Stimulated activated CD8-positive, alpha-beta memory T cell treated with anti-CD3 and anti-CD28 coated beads, Interleukin-7, amount 100 ng/mL, for 48 hours (primary cell): ENCODE measurements around the gene RELCH.

Experiments
- DNase-seq, 2 donors: peaks; one replicate each; pipeline ENCODE4 v3.0.0-alpha.2; 2020; ENCODE audit warnings: low read depth in 1 of 2; ENCODE audit errors: extremely low read depth in 1 of 2

RELCH gene

DNA sequence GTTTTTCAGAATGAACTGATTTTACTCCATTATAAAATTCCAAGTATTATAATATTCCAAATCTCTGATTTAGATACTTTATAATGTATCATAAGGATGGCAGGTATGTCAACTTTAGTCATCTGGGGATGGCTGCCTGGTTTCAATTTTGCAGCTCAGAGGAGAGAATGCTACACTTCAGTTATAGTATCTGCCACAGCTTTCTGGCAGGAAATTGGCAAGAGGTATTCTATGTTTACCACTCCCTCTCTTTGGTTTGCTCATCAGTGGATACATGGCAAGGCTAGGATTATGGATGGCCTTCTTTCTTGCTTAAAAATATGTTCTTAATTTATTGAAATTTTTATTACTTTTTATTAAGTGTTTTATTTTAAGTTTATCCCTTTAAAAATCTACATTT lies 71.0 kb downstream of the RELCH start:
- DNase-seq = no peak

DNA sequence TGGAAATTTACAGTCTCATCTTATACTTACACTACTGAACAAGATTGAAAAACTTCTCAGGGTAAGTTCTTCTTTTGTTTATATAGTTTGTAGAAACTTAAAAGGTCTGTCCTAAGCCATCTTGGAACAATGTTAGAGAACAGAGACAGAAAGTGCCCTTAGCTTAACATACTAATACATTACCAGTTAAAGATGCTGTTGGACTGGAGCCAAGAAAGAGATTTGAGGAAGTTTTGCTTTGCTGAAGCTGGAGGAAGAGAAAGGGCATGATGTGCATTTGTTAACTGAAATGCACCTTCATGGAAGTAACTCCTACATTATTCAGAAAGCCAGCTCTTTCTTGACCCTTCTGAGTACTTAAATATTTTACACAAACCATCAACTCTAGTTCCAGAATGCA lies 71.6 kb downstream of the RELCH start:
- no peak for DNase-seq

DNA sequence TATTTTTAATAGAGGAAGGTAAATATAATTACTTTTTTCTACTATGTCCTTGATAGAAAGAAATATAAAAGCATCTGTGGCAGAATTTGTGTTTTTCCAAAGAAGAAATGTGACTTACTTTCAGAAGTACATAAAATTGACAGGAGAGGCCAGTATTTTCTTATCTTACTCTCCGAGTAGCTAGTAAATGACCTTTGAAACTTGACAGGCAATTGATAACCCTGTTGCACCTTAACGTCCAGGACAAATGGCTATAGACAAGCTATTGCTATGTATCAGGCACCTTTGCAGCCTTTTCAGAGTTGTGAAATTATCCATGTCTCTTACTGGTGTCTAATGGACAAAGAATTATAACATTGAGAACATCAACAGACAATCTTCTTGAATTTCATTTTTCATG lies 75.0 kb downstream of the RELCH start:
- DNase-seq = no peak

DNA sequence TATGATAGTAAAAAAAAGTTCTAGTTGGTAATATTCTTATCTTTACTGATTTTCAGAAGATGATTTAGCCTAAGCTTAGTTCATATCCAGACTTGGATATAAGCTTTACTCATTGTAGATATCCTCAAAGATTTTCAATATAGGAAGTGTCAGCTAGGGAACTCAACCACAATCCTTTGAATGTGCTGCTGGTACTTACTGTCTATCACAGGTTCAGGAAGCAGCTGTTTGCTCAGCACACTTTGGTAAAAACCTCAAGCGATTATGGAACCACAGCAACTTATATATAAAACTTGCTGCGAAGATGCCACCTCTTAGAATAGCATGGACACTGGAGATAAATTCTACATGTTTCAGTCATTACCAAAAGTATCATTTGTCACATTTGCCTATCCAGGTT lies 77.9 kb downstream of the RELCH start:
- no peak for DNase-seq

DNA sequence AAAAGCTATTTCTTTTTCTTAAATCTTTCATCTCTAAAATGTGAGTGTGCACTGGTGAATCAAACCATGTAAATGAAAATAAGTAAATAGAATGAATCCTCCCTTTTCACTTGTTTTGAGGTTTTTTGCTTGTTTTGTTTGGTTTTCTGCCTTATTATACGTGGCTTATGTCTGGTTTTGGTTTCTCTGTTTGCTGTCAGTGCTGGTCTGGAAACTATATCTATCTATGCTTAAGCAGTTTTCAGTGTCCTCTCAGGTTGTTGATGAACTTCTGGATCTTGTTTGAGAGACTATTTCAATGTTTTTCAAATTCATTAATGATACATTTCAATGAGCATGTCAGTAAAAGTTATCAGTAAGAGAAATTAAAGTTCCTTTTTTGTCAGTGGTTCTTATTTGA lies 90.0 kb downstream of the RELCH start:
- DNase-seq = no peak

DNA sequence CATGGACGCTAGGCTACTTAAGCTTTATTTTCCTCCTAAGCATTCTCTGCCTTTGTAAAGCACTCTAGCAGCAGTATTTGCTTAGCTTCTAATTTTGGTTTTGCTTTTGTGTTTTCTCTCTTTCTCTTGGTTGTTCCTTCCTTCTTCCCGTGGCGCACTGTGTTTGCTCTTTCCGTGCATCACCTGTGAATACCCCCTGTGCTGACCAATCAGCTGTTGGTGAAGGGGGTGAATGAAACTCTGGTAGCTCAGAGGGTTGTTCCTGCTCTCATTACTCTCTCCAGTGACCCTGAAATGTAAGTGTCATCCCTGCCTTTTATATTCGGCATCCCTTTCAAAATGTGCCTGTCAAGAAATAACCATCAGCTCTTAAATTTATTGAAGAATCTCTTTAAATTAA lies 92.5 kb downstream of the RELCH start:
- no peak for DNase-seq

DNA sequence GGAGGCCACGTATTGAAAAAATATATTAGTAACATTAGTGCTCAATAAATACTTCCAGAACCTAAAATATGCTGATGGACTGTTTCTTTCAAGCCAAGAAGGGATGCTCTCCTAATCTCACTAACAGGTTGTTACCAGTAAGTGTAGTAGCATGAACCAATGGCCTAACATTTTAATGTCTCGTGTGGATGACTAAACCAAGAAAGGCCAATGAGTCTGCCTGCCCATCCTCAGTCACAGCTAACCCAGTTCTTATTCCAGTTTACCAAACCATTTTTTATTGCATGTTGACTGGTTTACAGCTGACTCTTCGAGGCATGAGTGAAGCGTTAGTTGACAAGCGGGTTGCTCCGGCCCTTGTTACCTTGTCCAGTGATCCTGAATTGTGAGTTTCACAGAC lies 93.0 kb downstream of the RELCH start:
- no peak for DNase-seq

DNA sequence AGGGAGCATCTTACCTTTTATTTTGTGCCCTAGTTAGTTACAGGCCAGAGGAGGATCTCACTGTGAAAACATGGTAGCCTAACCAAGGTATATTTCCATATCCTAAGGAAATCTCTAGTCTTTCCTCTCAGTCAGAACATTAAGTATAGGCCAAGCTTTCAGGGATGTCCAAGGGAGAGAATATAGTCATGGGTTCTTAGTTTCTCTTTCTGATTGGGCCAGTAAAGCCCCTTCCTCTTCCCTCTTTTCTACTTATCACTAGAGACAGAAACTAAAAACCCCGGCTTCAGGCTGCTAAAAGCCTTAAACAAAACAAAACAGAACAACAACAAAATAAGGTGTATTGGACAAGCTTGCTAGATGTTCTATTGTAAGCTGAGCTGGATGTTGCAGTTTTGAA lies 93.7 kb downstream of the RELCH start:
- DNase-seq = no peak

DNA sequence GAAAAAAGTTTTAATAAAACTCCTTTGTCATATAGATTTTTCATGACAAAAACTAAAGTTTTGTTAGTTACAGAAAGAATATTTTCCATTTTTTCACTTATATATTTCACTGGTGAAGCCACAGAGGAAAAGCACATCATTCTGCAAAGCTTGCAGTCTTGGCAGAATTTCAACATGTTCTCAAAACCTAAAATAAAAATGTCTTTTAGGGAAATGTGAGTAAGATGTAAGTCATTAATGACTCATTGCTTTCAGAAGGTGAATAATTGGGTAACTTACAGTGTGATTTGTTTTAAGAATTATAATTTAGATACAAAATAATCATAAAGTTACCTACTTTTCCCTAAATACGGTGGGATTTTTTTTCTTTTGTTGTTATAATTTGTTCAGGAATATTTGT lies 94.6 kb downstream of the RELCH start:
- no peak for DNase-seq

DNA sequence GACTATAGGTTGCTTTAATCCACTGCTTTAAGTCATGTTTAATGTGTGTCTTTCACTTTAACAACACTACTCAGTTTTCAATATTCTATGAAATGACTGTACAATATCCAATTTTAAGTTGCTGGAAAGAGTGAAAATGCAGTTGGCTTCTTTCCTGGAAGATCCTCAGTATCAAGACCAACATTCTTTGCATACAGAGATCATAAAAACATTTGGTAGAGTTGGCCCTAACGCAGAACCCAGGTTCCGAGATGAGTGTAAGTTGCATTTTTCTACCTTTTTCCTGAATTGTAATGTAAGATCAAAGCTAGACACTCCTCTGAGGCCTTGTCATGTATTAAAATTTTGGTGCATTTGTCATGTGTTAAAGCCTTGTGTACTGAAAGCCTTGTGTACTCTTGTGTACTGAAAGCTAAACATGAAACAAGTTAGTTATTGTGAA lies 95.2 kb downstream of the RELCH start:
- no peak for DNase-seq

DNA sequence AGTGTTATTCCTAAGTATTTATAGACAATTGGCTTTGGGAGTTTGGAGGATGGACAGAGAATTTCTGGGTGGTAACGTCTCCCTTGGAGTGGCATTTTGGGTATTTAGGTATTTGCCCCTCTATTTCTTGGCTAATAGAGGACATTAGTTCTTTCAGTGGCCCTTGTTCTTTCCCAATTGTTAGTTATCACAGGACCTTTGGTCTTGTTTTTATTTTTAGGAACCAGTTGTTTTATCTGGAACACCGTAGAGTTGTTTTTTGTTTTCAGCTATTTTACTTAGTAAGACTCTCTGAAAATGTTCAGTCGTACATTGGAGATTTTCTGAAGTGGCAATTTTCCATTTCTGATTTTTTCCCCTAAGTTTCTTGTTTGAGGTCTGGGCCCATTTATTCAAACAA lies 97.6 kb downstream of the RELCH start:
- no peak for DNase-seq

DNA sequence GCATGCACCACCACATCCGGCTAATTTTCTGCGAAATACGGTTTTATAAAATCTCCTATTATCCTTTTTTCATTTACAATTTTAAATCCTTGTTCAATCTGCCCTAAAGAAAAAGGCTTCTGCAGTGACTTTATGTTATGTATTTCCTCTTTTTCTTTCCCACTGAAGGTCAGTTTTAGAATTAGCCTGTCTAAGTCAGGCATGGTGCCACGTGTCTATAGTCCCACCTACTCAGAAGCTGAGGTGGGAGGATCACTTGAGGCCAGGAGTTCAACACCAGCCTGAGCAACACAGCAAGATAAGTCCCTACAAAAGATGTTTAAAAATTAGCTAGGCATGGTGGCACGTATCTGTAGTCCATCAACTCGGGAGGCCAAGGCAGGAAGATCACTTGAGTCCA lies 98.2 kb downstream of the RELCH start:
- DNase-seq = no peak

DNA sequence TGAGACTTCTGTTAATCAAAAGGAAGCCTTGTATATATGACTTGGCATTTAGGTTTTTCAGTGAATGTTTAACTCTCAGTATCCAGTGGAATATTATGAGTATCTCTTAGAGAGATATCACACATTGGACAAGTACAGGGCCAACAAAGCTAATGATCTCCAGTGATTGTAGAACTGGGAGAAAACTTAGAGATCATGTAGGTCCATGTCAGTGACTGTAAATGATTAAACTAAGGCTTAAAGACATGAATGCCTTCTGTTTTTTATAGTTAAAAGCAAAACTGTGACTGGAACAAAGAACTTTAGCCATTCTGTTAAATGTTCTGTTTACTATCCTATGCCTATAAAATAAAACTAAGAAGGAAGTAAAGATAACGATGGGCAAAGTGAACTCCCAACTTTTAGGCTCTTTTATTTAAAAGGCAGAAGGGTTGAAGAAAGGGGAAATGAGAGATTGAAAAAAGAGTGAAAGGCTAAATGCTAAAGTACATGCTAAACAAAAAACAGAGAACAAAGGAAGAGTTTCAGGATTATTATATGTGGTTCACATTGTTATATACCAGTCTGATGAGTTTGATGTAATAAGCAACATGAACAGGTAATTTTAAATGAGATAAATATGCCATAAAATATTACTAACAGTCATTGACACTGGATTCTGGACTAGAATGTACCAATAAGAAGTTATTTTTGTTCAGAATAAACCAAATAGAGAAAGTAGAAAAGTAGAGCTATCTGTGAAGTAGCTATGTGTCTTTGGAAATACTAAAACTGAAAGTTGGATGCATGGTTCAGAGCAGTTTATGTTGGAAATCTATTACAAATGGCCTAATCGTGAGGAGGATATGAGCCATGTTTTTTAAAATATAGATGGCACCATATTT lies 101.0 kb downstream of the RELCH start:
- no peak for DNase-seq

DNA sequence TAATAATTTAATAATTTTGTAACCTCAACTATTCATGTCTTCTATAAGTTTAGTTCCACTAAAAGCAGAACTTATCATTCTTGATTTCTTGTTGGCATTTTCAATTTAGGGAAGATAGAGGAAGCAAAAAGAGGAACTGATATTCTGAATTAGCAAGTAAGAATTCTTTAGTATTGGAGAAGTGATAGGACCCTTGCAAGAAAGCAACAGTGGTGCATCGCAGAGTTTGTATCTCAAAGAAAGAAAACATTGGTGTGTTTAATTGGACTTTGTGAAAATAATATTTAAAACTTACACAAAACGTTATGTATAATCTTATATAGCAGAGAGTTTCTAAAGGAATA lies 101.6 kb downstream of the RELCH start:
- DNase-seq = no peak

DNA sequence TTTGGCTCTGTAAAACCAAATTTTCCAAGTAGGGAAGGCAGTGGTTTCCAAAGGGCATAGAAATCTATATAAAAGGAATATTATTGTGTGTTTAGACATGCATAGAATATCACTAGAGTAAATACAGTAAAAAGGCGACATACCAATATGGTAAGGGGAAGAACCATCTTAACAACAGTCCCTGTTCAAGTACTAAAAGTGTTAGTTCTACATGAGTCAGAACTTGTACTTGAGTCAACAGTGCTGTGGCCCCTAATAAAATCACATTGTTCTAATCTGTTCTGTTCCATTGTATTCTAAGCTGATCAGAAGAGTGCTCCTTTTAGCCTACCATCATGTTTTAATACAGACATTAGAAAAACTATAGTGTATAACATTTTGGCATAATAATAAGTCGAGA lies 102.0 kb downstream of the RELCH start:
- no peak for DNase-seq

DNA sequence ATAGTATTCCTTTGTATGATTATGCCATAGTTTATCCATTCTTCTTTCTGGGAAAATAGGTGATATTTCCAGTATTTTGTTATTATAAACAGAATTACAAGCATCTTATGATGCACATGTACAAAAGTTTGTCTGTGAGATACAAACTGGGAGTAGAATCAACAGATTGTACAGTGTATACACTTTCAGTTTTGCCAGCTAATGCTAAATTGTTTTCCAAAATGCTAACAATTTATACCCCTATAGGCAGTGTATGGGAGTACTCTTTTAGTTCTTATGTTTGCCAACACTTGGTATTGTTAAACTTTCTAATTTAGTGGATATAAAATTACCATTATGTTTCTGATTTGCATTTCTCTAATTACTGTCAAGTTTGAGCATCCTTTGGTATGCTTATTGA lies 107.0 kb downstream of the RELCH start:
- DNase-seq = no peak

DNA sequence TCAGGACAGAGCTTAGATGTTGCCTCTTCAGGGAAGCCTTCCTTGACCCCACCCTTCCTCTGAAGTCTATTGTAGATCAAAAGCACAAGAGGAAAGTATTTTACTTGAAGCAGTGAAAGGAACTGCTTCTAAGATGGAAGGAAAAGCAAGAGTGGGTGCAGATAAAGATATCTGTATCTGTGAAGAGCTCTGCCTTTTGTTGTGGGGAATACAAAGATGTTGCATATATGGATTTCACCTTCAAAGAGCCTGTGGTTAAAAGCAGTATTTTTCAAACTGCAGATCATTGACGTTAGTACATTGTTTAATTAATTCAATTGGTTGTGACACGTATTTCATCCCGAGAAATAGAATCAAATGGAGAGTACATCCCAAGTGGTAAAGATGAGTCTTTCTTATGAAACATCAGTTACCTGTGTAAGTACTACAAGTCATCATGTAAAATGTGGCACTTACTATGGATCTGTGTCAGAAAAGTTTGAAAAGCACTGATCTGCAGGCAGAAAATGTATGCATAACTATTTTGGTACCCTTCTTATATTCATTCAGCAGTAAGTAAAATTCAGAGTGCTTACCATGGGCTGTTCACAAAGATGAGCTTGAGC lies 113.4 kb downstream of the RELCH start:
- DNase-seq = no peak

DNA sequence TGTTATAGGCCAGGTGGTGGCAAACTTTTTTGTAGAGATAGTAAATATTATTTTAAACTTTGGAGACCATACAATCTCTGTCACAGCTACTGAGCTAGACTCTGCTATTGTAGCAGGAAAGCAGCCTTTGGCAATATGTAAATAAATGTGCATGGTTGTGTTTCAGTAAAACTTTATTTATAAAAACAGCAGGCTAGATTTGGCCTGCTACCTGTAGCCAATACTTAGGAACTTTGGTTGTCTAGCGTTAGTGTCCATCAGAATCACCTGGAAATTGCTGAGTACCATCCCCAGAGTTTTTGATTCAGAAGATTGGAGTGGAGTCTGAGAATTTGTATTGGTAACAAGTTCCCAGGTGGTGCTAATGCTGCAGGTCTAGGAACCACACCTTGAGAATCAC lies 114.3 kb downstream of the RELCH start:
- DNase-seq = no peak

DNA sequence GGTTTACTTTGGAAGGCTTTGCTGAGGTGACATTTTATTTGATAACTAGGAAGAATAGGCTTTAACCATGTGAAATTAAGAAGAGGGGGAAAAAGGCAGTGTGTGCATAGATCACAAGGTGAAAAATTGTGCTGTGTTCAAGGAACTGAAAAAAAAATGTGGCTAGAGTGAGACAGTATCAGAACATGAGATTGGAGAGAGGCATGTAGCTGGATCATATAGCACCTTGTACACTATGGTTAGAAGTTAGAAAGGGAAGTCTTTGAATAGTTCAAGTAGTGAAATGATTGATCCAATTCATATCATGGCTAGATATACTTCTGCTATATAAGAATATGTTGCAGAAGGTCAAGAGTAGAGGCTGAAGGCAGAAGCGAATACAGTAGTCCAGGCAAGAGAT lies 125.8 kb downstream of the RELCH start:
- no peak for DNase-seq

DNA sequence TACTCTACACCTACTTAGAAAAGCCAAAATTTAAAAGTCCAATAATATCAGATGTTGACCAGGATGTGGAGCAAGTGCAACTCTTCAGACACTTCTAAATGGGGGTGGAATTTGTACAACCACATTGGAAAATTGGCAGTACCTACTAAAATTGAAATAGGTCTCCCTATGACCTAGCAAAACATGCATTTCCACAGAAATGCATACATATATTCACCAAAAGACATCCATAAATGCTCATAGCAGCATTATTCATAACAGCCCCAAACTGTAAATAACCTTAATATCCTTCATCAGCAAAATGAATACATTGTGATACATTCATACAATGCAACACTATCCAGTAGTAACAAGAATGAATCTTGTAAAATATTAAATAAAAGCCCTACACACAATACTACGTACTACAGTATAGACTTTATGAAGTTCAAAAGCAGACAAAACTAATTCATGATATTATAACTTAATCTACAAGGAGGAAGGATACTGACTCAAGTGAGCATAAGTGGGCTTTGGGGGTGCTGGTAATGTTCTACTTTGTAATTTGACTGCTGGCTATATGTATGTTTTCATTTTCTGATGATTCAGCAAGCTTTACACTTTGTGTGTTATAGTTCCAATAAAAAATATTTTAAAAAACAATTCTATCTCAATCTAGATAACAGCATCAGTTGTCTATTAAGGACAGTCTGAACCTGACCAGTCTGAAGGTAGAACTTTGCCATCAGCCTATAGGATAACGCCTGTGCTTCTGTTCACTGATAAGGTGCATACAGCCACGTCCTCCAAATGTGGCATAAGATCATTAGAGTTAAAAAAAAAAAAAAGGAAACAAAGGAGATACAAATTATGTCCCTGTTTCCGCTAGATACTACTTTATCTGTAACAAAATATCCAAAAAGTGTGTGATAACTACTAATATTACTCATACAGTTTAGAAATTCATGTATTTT lies 131.4 kb downstream of the RELCH start:
- no peak for DNase-seq

DNA sequence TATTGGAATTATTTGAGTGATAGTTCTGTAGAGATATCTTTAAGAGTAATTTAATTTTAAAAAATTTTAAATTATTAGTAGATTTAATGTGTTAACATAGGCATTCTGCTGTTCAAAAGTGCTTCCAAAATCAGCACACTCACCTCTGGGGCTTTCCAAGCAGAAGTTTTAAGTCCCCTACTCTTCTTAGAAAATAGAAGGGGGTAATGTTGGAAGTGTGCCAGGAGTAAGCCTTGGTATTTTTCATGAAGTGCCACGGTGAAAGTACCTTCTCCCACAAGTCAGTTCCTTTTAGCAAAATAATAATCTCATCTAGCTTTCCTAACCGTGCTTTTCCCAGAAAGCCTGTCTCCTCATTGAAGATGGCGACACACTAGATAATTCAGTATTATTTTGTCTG lies 134.1 kb downstream of the RELCH start:
- DNase-seq = no peak
